HuH-7 (cell line): ENCODE measurements around the gene PPM1L.
A peak's percentile ranks its signal among the peaks of the same experiment; 100 is the strongest.
"Not testable (repeated sequence)": the region's sequence is repeated elsewhere in the genome, so short reads cannot be mapped to it uniquely, and the experiment has no call there.

ENCODE experiments used
- DNase-seq: peaks from one replicate; pipeline ENCODE4 v3.0.0; 2011; ENCODE audit warnings: low spot score

Gene PPM1L

GRCh38 chr3:160755776-160756304 lies at the start of gene PPM1L:
Gene PPM1L, plus strand, starts transcription at chr3:160756231.
- DNase-seq, result peak; percentile 19

GRCh38 chr3:160707187-160707794 lies 48.7 kb upstream of the PPM1L start:
- DNase-seq, result no peak

- no peak for DNase-seq
Observed at GRCh38 chr3:160709477-160710182, 46.4 kb upstream of the PPM1L start.

- DNase-seq, result not testable (repeated sequence)
Observed at GRCh38 chr3:160713144-160713543, 42.9 kb upstream of the PPM1L start.

GRCh38 chr3:160719710-160720109 lies 36.3 kb upstream of the PPM1L start:
- no peak for DNase-seq

- no peak for DNase-seq
Observed at GRCh38 chr3:160720123-160720746, 35.8 kb upstream of the PPM1L start.

- DNase-seq, result no peak
Observed at GRCh38 chr3:160722331-160722730, 33.7 kb upstream of the PPM1L start.

GRCh38 chr3:160725338-160725737 lies 30.7 kb upstream of the PPM1L start:
- DNase-seq, result no peak

- no peak for DNase-seq
Observed at GRCh38 chr3:160735826-160736225, 20.2 kb upstream of the PPM1L start.

- DNase-seq, result no peak
Observed at GRCh38 chr3:160738048-160738447, 18.0 kb upstream of the PPM1L start.

GRCh38 chr3:160739079-160739478 lies 17.0 kb upstream of the PPM1L start:
- DNase-seq, result no peak

GRCh38 chr3:160746976-160747375 lies 9.1 kb upstream of the PPM1L start:
- no peak for DNase-seq

GRCh38 chr3:160747422-160747821 lies 8.6 kb upstream of the PPM1L start:
- no peak for DNase-seq

GRCh38 chr3:160748231-160748630 lies 7.8 kb upstream of the PPM1L start:
- no peak for DNase-seq

- no peak for DNase-seq
Observed at GRCh38 chr3:160748787-160749186, 7.2 kb upstream of the PPM1L start.

- no peak for DNase-seq
Observed at GRCh38 chr3:160753953-160754352, 2.1 kb upstream of the PPM1L start.

- DNase-seq, result peak; percentile 24
Observed at GRCh38 chr3:160754371-160754854, 1.6 kb upstream of the PPM1L start.

- DNase-seq, result peak; percentile 74
Observed at GRCh38 chr3:160754855-160755747, 930 bp upstream of the PPM1L start.

GRCh38 chr3:160757233-160758106 lies 1.4 kb downstream of the PPM1L start:
- DNase-seq, result peak; percentile 8

GRCh38 chr3:160758929-160759577 lies 3.0 kb downstream of the PPM1L start:
- DNase-seq, result no peak
